Gastrocnemius medialis (tissue), 4 donors: Measurements from ENCODE around the gene SLC35G6.
"Not testable (repeated sequence)": the region's sequence is repeated elsewhere in the genome, so short reads cannot be mapped to it uniquely, and the experiment has no call there.

ENCODE experiments used
- POLR2A ChIP-seq, 2 donors: fragments of 450-650 bp; IDR thresholded peaks; one replicate each; pipeline ENCODE4 v1.6.1; 2017; ENCODE audit warnings: antibody characterized with exemption in 2 of 2, mild to moderate bottlenecking in 2 of 2, moderate library complexity in 2 of 2
- TF ChIP-seq, protein P1 (sequence below), 5 experiments: fragments of 450-650 bp in 3 of 5; fragments of 200-600 bp in 2 of 5; sonication (generic) in 2 of 5; IDR thresholded peaks in 4 of 5; conservative IDR thresholded peaks in 1 of 5; 1 replicate in 4 of 5; 2 replicates in 1 of 5; pipeline ENCODE4 v1.5.1; 2016 to 2019; ENCODE audit warnings: antibody characterized with exemption in 5 of 5, mild to moderate bottlenecking in 3 of 5, moderate library complexity in 3 of 5

DNA sequence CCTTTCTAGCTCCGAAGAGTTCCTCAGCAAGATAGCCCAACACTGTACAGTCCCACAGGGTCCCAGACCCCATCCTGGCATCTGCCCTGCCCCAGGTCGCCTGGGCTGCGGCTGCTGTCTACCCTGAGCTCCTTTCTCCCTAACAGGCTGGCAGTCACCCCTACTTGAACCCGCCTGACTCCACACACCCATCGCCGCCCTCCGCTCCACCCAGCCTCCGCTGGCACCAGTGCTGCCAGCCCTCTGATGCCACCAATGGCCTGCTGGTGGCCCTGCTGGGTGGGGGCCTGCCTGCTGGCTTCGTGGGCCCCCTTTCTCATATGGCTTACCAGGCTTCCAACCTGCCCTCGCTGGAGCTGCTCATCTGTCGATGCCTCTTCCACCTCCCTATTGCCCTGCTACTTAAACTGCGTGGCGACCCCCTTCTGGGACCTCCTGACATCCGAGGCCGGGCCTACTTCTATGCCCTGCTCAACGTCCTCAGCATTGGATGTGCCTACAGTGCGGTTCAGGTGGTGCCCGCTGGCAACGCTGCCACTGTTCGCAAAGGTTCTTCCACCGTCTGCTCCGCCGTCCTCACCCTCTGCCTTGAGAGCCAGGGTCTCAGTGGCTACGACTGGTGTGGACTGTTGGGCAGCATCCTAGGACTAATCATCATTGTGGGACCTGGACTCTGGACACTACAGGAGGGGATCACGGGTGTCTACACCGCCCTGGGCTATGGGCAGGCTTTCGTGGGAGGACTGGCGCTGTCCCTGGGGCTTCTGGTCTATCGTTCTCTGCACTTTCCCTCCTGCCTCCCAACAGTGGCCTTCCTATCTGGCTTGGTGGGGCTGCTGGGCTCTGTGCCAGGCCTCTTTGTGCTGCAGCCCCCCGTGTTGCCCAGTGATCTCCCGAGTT, 846 bp downstream of the SLC35G6 start:
- TF ChIP-seq, protein P1, sequence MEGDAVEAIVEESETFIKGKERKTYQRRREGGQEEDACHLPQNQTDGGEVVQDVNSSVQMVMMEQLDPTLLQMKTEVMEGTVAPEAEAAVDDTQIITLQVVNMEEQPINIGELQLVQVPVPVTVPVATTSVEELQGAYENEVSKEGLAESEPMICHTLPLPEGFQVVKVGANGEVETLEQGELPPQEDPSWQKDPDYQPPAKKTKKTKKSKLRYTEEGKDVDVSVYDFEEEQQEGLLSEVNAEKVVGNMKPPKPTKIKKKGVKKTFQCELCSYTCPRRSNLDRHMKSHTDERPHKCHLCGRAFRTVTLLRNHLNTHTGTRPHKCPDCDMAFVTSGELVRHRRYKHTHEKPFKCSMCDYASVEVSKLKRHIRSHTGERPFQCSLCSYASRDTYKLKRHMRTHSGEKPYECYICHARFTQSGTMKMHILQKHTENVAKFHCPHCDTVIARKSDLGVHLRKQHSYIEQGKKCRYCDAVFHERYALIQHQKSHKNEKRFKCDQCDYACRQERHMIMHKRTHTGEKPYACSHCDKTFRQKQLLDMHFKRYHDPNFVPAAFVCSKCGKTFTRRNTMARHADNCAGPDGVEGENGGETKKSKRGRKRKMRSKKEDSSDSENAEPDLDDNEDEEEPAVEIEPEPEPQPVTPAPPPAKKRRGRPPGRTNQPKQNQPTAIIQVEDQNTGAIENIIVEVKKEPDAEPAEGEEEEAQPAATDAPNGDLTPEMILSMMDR (IDR thresholded peaks at IDR 0.05 in 4 of 5, conservative IDR thresholded peaks at IDR 0.05 in 1 of 5) = not testable (repeated sequence)
- not testable (repeated sequence) for TF ChIP-seq POLR2A (IDR thresholded peaks at IDR 0.05)
